H1 (cell line): ENCODE data around the gene CTNNBL1. TPM values are rescaled to one million over a fixed set of nuclear protein-coding genes. Genes with fewer than 3 reads are reported as not detected.

Experiments used
- CTCF ChIA-PET: fragments of 300-600 bp; sonication (Branson Sonifier 250); formaldehyde crosslinking; loops from one replicate; lab custom pipeline; 2021; ENCODE audit not compliant: partially characterized antibody; lab: Charles Lee
- POLR2A ChIA-PET: fragments of 300-600 bp; sonication (Branson Sonifier 250); formaldehyde crosslinking; loops from one replicate; lab custom pipeline; 2021; ENCODE audit warnings: inconsistent platforms; ENCODE audit not compliant: partially characterized antibody; lab: Charles Lee
- DNase-seq, 2 experiments: peaks; one replicate each; pipeline versions ENCODE4 v3.0.0 to v3.0.0-alpha.2; 2010 to 2022; ENCODE audit warnings: low spot score in 2 of 2, low read depth in 1 of 2, mixed read lengths in 1 of 2
- FAIRE-seq: peaks from 2 replicates; lab custom pipeline; 2011; peaks lifted over from hg19 to GRCh38; lab: Jason Lieb, UNC
- H2AFZ ChIP-seq: 2 replicates; pipeline ENCODE4 v1.8.1; 2012; ENCODE audit warnings: low read length, inconsistent platforms
- H2AK5ac ChIP-seq: 2 replicates; pipeline ENCODE4 v1.6.1; 2013; ENCODE audit warnings: low read depth, low read length
- H2BK120ac ChIP-seq: replicated peaks from 2 replicates; pipeline ENCODE3; 2013; ENCODE audit warnings: low read depth, low read length, inconsistent platforms
- H2BK12ac ChIP-seq: 2 replicates; pipeline ENCODE4 v1.6.1; 2013; ENCODE audit warnings: low read depth, low read length
- H2BK15ac ChIP-seq: 2 replicates; pipeline ENCODE4 v1.6.1; 2013; ENCODE audit warnings: low read length
- H2BK20ac ChIP-seq: 2 replicates; pipeline ENCODE4 v1.6.1; 2013; ENCODE audit warnings: low read length
- H2BK5ac ChIP-seq: 2 replicates; pipeline ENCODE4 v1.6.1; 2013; ENCODE audit warnings: low read depth, low read length
- H3K14ac ChIP-seq: 2 replicates; pipeline ENCODE4 v1.6.1; 2013; ENCODE audit warnings: inconsistent platforms; ENCODE audit not compliant: insufficient read length
- H3K18ac ChIP-seq: 2 replicates; pipeline ENCODE4 v1.6.1; 2013; ENCODE audit warnings: low read length; ENCODE audit errors: extremely low read depth
- H3K23ac ChIP-seq: 2 replicates; pipeline ENCODE4 v1.6.1; 2013; ENCODE audit warnings: inconsistent platforms; ENCODE audit not compliant: insufficient read length
- H3K23me2 ChIP-seq: 2 replicates; pipeline ENCODE4 v1.6.1; 2013; ENCODE audit warnings: low read depth, low read length
- H3K27ac ChIP-seq: 2 replicates; pipeline ENCODE4 v1.6.1; 2011; ENCODE audit warnings: low read depth, low read length, inconsistent platforms
- H3K27me3 ChIP-seq, 4 experiments: replicated peaks in 1 of 4; 1 replicate in 1 of 4; 2 replicates in 3 of 4; pipeline versions ENCODE4 v1.6.1 to v1.8.1; 2011 to 2013; ENCODE audit warnings: low read length in 3 of 4, mild to moderate bottlenecking in 3 of 4, inconsistent platforms in 2 of 4, mixed read lengths in 2 of 4, moderate library complexity in 1 of 4; ENCODE audit not compliant: control insufficient read depth in 3 of 4, insufficient read depth in 3 of 4; ENCODE audit errors: extremely low read depth in 1 of 4
- H3K36me3 ChIP-seq, 4 experiments: 2 replicates each; pipeline versions ENCODE4 v1.6.1 to v1.8.1; 2011 to 2013; ENCODE audit warnings: mild to moderate bottlenecking in 4 of 4, low read length in 3 of 4, moderate library complexity in 2 of 4, control low read depth in 1 of 4, inconsistent platforms in 1 of 4; ENCODE audit not compliant: insufficient read depth in 4 of 4, control insufficient read depth in 2 of 4
- H3K4ac ChIP-seq: replicated peaks from 2 replicates; pipeline ENCODE3; 2013; ENCODE audit warnings: low read length, low read depth, mixed read lengths, inconsistent platforms; ENCODE audit not compliant: insufficient read length
- H3K4me1 ChIP-seq, 4 experiments: replicated peaks in 1 of 4; 1 replicate in 1 of 4; 2 replicates in 3 of 4; pipeline versions ENCODE4 v1.6.1 to v1.8.1; 2011 to 2013; ENCODE audit warnings: low read length in 3 of 4, inconsistent platforms in 2 of 4, mixed read lengths in 1 of 4; ENCODE audit not compliant: insufficient read depth in 4 of 4, control insufficient read depth in 3 of 4
- H3K4me2 ChIP-seq, 2 experiments: 2 replicates each; pipeline versions ENCODE4 v1.6.1 to v1.8.1; 2011 to 2013; ENCODE audit warnings: low read depth in 2 of 2, low read length in 2 of 2, control low read depth in 1 of 2, inconsistent platforms in 1 of 2, mild to moderate bottlenecking in 1 of 2; ENCODE audit not compliant: insufficient read depth in 1 of 2
- H3K4me3 ChIP-seq, 4 experiments: fragments of 200-600, 300-600 bp in 1 of 4; sonication (generic), shearing (Covaris generic), sonication (Bioruptor Twin) in 1 of 4; 2 replicates each; pipeline versions ENCODE4 v1.5.1 to v1.8.1; 2011 to 2016; ENCODE audit warnings: low read length in 4 of 4, low read depth in 3 of 4, control low read depth in 2 of 4, inconsistent platforms in 2 of 4, mild to moderate bottlenecking in 2 of 4, mixed read lengths in 1 of 4, moderate library complexity in 1 of 4; ENCODE audit not compliant: insufficient read depth in 2 of 4; ENCODE audit errors: extremely low read depth in 1 of 4
- H3K56ac ChIP-seq: replicated peaks from 2 replicates; pipeline ENCODE3; 2013; ENCODE audit warnings: low read depth, mild to moderate bottlenecking, mixed read lengths, low read length, inconsistent platforms; ENCODE audit not compliant: insufficient read length
- H3K79me1 ChIP-seq: 2 replicates; pipeline ENCODE4 v1.6.1; 2013; ENCODE audit warnings: low read depth, low read length, control low read depth
- H3K79me2 ChIP-seq, 2 experiments: 2 replicates each; pipeline versions ENCODE4 v1.6.1 to v1.8.1; 2012 to 2013; ENCODE audit warnings: low read length in 2 of 2, mild to moderate bottlenecking in 2 of 2, inconsistent platforms in 1 of 2; ENCODE audit not compliant: insufficient read depth in 2 of 2, control insufficient read depth in 1 of 2
- H3K9ac ChIP-seq, 4 experiments: replicated peaks in 1 of 4; 1 replicate in 1 of 4; 2 replicates in 3 of 4; pipeline versions ENCODE4 v1.6.1 to v1.8.1; 2011 to 2013; ENCODE audit warnings: low read depth in 3 of 4, low read length in 3 of 4, control low read depth in 2 of 4, mild to moderate bottlenecking in 2 of 4, moderate library complexity in 2 of 4, inconsistent platforms in 1 of 4; ENCODE audit errors: extremely low read depth in 1 of 4
- H3K9me3 ChIP-seq, 2 experiments: 2 replicates each; pipeline versions ENCODE4 v1.6.1 to v1.8.1; 2012 to 2013; ENCODE audit warnings: mild to moderate bottlenecking in 2 of 2, moderate library complexity in 2 of 2, control low read depth in 1 of 2, inconsistent platforms in 1 of 2, low read depth in 1 of 2, low read length in 1 of 2, mixed read lengths in 1 of 2; ENCODE audit not compliant: insufficient read depth in 2 of 2
- H4K20me1 ChIP-seq, 2 experiments: replicated peaks in 1 of 2; 2 replicates each; pipeline versions ENCODE3 to v1.8.1; 2011 to 2013; ENCODE audit warnings: inconsistent platforms in 2 of 2, low read length in 2 of 2, mild to moderate bottlenecking in 1 of 2; ENCODE audit not compliant: insufficient read depth in 2 of 2, control insufficient read depth in 1 of 2
- H4K5ac ChIP-seq: 2 replicates; pipeline ENCODE4 v1.6.1; 2013; ENCODE audit warnings: low read length, low read depth, mixed read lengths, inconsistent platforms; ENCODE audit not compliant: insufficient read length
- H4K8ac ChIP-seq: 2 replicates; pipeline ENCODE4 v1.8.0; 2013; ENCODE audit warnings: mild to moderate bottlenecking, moderate library complexity, low read length, inconsistent platforms; ENCODE audit not compliant: insufficient read depth; ENCODE audit errors: extremely low read depth
- H4K91ac ChIP-seq: replicated peaks from 2 replicates; pipeline ENCODE3; 2013; ENCODE audit warnings: low read length, mixed read lengths, inconsistent platforms; ENCODE audit not compliant: insufficient read length
- CEBPB ChIP-seq: IDR thresholded peaks from 2 replicates; pipeline ENCODE4 v1.6.1; 2012; ENCODE audit warnings: low read depth, low read length
- EP300 ChIP-seq, 2 experiments: IDR thresholded peaks; 1 replicate in 1 of 2; 2 replicates in 1 of 2; pipeline ENCODE4 v1.6.1; 2011 to 2012; ENCODE audit warnings: low read depth in 2 of 2, low read length in 2 of 2, mild to moderate bottlenecking in 2 of 2, borderline replicate concordance in 1 of 2, inconsistent platforms in 1 of 2, moderate library complexity in 1 of 2
- GABPA ChIP-seq: IDR thresholded peaks from 2 replicates; pipeline ENCODE4 v1.6.1; 2011; ENCODE audit warnings: mild to moderate bottlenecking, low read length, moderate library complexity, borderline replicate concordance; ENCODE audit not compliant: insufficient read depth
- GTF2F1 ChIP-seq: IDR thresholded peaks from 2 replicates; pipeline ENCODE4 v1.6.1; 2012; ENCODE audit warnings: low read depth, low read length, improper control_type of control experiment, borderline replicate concordance
- JUN ChIP-seq: IDR thresholded peaks from 2 replicates; pipeline ENCODE4 v1.6.1; 2011; ENCODE audit warnings: low read depth, mild to moderate bottlenecking, improper control_type of control experiment, low read length
- MAFK ChIP-seq: IDR thresholded peaks from 2 replicates; pipeline ENCODE4 v1.6.1; 2012; ENCODE audit warnings: low read depth, mild to moderate bottlenecking, improper control_type of control experiment, low read length
- TAF7 ChIP-seq: optimal IDR thresholded peaks from 2 replicates; pipeline ENCODE3; 2011; ENCODE audit warnings: low read depth, mild to moderate bottlenecking, inconsistent platforms, low read length, moderate library complexity, borderline replicate concordance
- TCF12 ChIP-seq: IDR thresholded peaks from 2 replicates; pipeline ENCODE4 v1.6.1; 2011; ENCODE audit warnings: low read depth, mild to moderate bottlenecking, low read length
- whole genome bisulfite sequencing, 2 experiments: shearing (Covaris generic) in 1 of 2; methylation state at CpG; one replicate each; pipeline versions ENCODE4 v1.1.6 to v1.1.7; 2013 to 2015; ENCODE audit warnings: low lambda C conversion rate in 2 of 2, mixed read lengths in 2 of 2, inconsistent platforms in 1 of 2, low coverage in 1 of 2, missing lambda C conversion rate in 1 of 2; ENCODE audit not compliant: insufficient replicate concordance in 2 of 2, insufficient coverage in 1 of 2, insufficient read length in 1 of 2; ENCODE audit errors: extremely low coverage in 1 of 2, missing lambda C conversion rate in 1 of 2; 5-methylcytosine and 5-hydroxymethylcytosine counted together
- polyA plus RNA-seq, 7 experiments: library from polyadenylated mRNA; depleted of rRNA in 3 of 7; stranded (reverse) in 5 of 7; unstranded in 2 of 7; fragments of >200 nt in 5 of 7; fragments of 200-250 nt in 2 of 7; gene quantifications; 1 replicate in 5 of 7; 2 replicates in 1 of 7; 4 replicates in 1 of 7; pipeline versions ENCODE4 v1.2.1 to v1.2.3, GENCODE V29; 2011 to 2013; ENCODE audit warnings: missing spikeins in 2 of 7, mixed read lengths in 2 of 7
- total RNA-seq: library from RNA; stranded (reverse); fragmentation: NEBNext Ultra II Directional; extraction: Animal tissue kit (Norgen Biotek cat#: 25700); gene quantifications from 2 replicates; pipeline ENCODE4 v1.2.1, GENCODE V29; 2021
- TF ChIP-seq, protein P1 (sequence below), 3 experiments: IDR thresholded peaks; 1 replicate in 2 of 3; 2 replicates in 1 of 3; pipeline versions ENCODE4 v1.5.1 to v1.6.1; 2011; ENCODE audit warnings: low read length in 3 of 3, mild to moderate bottlenecking in 3 of 3, inconsistent platforms in 2 of 3, low read depth in 1 of 3, moderate library complexity in 1 of 3; ENCODE audit not compliant: insufficient read depth in 1 of 3; ENCODE audit errors: control extremely low read depth in 1 of 3
- TF ChIP-seq, protein P2 (sequence below): IDR thresholded peaks from 2 replicates; pipeline ENCODE4 v1.6.1; 2011; ENCODE audit warnings: low read length, improper control_type of control experiment

Gene CTNNBL1
- total and polyA plus RNA-seq, 2 of the 8 experiments (the other 6 are each of a cell fraction or from before 2014, with no cell fraction given), result 19.6 to 81.6 TPM

DNA sequence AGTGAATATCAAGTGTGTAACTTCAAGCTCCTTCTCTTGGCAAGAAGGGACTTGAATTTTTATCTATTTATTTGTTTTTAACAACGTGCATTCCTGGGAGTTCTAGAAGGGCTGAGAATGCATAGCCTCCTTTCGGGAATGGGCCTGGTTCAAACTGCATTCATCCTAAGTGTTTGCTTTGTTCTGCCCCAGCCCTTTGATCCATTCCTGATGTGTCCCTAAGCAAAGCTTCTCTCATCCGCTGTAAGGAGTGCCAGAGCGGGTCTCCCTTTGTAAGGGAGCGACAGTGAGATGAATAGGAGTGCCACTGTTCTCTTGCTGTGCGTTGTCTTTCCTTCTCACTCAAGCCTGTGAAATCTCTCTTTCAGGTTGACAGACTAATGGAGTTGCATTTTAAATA, 148.1 kb downstream of the CTNNBL1 start:
- H4K8ac ChIP-seq, result no peak overlapping the region
- ChIA-PET CTCF (interaction anchor here (0.9 to 2.9 kb wide), 7 partner anchors 12 to 196 kb away, joined by 3 to 14 read pairs (median 3); no protein-coding TSS in a partner anchor), POLR2A (interaction anchor here (0.6 to 1.7 kb wide), 2 partner anchors 10 to 23 kb away, joined by 3 to 4 read pairs; no protein-coding TSS in a partner anchor)
- H3K14ac ChIP-seq, result no peak overlapping the region
- no peak overlapping the region for H4K5ac ChIP-seq
- 78% methylated on average over 6 of the region's 6 CpGs; no CpG with 5 or more reads in 1 of the 2 experiments for WGBS, 2 experiments
- FAIRE-seq (no peak), DNase-seq (no peak)
- no peak overlapping the region for H2BK20ac ChIP-seq
- H3K23me2 ChIP-seq, result no peaks in the 10 kb centered on the region
- H2AK5ac ChIP-seq, result no peak overlapping the region
- H3K9me3 ChIP-seq, result no peaks in the 10 kb centered on the region
- H3K4ac ChIP-seq, result no peak overlapping the region
- no peak overlapping the region for H2BK120ac ChIP-seq
- no peak for TF ChIP-seq JUN
- no peak for TF ChIP-seq TCF12
- TF ChIP-seq, protein P1, sequence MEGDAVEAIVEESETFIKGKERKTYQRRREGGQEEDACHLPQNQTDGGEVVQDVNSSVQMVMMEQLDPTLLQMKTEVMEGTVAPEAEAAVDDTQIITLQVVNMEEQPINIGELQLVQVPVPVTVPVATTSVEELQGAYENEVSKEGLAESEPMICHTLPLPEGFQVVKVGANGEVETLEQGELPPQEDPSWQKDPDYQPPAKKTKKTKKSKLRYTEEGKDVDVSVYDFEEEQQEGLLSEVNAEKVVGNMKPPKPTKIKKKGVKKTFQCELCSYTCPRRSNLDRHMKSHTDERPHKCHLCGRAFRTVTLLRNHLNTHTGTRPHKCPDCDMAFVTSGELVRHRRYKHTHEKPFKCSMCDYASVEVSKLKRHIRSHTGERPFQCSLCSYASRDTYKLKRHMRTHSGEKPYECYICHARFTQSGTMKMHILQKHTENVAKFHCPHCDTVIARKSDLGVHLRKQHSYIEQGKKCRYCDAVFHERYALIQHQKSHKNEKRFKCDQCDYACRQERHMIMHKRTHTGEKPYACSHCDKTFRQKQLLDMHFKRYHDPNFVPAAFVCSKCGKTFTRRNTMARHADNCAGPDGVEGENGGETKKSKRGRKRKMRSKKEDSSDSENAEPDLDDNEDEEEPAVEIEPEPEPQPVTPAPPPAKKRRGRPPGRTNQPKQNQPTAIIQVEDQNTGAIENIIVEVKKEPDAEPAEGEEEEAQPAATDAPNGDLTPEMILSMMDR (IDR thresholded peaks at IDR 0.05; ENCODE audit: control extremely low read depth in 1 of 3, insufficient read depth in 1 of 3, low read depth in 1 of 3, low read length in 3 of 3), result no peak
- no peak for TF ChIP-seq TAF7
- no peak for TF ChIP-seq EP300 (IDR thresholded peaks at IDR 0.05; ENCODE audit: borderline replicate concordance in 1 of 2, low read depth in 2 of 2, low read length in 2 of 2)
- no peak for TF ChIP-seq MAFK
- no peak for TF ChIP-seq GTF2F1
- TF ChIP-seq, protein P2, sequence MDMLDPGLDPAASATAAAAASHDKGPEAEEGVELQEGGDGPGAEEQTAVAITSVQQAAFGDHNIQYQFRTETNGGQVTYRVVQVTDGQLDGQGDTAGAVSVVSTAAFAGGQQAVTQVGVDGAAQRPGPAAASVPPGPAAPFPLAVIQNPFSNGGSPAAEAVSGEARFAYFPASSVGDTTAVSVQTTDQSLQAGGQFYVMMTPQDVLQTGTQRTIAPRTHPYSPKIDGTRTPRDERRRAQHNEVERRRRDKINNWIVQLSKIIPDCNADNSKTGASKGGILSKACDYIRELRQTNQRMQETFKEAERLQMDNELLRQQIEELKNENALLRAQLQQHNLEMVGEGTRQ, result no peak
- no peak for TF ChIP-seq GABPA
- no peak for TF ChIP-seq CEBPB
- no peaks in the 10 kb centered on the region for H3K27me3 ChIP-seq
- H4K91ac ChIP-seq, result no peak overlapping the region
- no peaks in the 10 kb centered on the region for H4K20me1 ChIP-seq
- no peak overlapping the region for H3K23ac ChIP-seq
- no peak overlapping the region; the same call in 1 of the 2 replicates for H2BK12ac ChIP-seq
- no peak overlapping the region for H2BK15ac ChIP-seq
- H3K27ac ChIP-seq, result no peak overlapping the region
- H2AFZ ChIP-seq, result no peak overlapping the region
- no peaks in the 10 kb centered on the region for H3K79me1 ChIP-seq
- H3K18ac ChIP-seq, result no peak overlapping the region
- H3K79me2 ChIP-seq, result no peaks in the 10 kb centered on the region
- peaks cover 2 to 14% (median 9%) of the 10 kb centered on the region in 4 experiments; a peak in 5 of 7 replicates for H3K4me1 ChIP-seq
- H3K4me3 ChIP-seq, result no peak overlapping the region
- no peak overlapping the region for H3K9ac ChIP-seq
- H3K36me3 ChIP-seq, result 0 out of 8 replicates have a peak, but pooled peaks cover 0 to 3% (median 0%) of the 10 kb centered on the region in 4 experiments
- H3K56ac ChIP-seq, result no peak overlapping the region
- no peak overlapping the region for H2BK5ac ChIP-seq
- no peak overlapping the region for H3K4me2 ChIP-seq
